Dedifferentiated amniotic fluid mesenchymal stem cell (primary cell): ENCODE measurements around the gene FAM53A.
"Not testable (repeated sequence)": the region's sequence is repeated elsewhere in the genome, so short reads cannot be mapped to it uniquely, and the experiment has no call there.

Source experiments
- DNase-seq: peaks from one replicate; pipeline ENCODE4 v3.0.0-alpha.2; 2016; ENCODE audit errors: extremely low spot score

The FAM53A gene

DNA sequence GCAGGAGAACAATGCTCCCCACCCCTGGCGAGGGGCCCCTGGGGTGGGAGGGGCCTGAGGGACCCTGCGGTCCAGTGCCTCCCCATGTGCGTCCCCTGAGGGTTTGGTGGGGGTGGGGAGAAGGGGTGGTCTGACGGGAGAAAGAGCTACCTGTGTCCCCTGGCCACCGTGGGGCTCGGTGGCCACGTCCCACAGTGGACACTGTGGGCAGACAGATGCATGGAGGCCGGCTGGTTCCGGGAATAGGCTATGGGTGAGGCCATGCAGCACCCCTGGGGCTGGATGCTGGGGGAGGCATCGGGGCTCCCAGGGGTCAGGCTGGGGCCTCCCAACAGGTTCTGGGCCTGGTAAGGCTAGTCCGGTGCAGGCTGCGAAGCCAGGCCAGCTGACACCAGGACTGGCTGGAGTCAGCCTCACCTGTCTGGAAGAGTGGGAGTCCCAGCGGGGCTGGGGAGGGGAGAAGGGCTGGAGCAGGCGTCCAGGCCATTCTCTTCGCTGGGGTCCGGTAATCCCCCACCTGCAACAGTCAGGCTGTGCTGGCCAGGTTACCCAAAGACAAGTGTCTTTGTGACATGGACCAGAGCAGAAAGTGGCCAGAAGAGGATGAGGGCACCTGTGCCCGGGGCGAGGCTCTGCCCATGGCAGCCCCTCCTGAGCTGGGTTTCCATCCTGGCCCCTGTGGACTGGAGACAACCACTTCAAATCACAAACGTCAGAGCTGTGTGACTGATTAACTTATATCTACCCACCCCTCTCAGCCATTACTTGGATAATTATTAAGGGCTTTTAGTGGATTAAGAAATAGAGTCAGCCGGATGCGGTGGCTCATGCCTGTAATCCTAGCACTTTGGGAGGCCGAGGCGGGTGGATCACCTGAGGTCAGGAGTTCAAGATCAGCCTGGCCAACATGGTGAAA is 1.4 kb upstream of the FAM53A start:
- DNase-seq = no peak

DNA sequence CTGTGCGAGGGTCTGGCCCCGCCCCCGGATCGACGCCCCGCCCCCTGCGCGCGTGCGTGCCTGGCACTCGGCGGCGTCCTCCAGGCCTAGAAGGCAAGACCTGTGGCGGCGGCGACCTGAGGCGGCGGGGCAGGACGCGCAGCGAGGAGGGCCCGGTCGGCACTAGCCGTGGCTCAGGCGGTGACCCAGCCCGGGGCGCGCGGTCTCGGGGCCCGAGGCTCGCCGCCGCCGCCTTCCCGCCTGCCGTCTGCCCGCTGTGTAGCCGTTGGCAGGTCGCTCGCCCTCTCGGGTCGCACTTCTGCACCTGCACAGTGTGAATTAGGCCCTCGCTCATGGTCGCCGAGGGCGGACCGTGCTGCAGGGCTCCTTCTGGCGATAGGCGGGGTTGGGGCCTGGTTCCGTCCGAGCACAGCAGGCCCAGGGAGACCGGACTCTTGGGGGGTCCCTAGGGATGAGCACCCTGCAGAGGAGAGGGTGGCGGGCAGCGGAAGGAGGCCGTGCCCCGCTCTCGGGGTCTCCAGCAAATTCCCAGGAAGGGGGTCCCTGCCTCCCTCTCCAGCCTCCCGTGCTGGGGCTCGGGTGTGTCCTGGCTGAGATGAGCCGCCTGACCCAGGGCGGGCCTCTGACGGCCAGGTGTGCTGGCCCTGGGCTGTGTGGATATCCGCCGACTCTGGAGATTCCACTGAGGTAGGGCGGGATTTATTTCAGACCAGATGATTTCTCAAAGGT is 557 bp upstream of the FAM53A start:
- DNase-seq = no peak

DNA sequence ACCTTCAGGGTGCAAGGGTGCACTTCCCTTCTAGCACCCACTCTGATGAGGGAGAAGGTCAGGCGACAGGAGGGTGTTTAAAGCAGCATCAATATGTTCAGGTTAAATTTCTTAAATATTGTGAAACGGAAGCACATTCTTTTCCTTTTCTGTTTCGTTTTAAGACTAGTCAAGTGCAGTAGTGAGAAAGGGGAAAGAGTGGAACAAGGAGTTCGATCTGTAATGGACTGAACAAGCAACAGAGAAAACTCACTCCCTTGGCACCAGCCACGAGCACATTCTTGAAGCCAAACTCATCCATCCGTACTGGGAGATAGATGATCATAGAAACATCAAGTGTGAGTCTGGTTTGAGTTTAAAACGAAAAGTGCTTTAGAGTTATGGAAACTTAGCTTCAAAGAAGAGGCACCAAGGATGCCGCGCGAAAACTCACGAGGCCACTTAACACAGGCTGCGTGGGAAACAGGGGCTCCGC is 815 bp downstream of the FAM53A start:
- DNase-seq = peak; percentile 72

DNA sequence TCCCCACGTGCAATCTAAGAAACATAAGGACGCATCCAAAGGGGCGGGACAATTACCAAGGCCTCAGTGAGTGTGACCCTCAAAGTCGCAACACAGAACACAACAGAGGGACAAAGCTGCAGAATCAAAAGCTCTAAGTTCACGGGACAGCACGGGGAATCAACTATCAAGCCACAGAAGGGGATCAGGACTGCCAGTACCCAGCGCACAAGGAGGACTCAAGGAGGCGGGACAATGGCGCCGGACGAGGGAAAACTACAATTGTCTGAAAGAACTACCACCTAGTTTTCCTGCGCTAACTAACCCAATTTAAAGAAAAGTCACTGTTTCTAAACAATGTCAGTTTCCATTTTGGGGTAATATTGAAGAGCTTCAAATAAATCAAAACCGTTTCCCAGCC is 1.3 kb downstream of the FAM53A start:
- DNase-seq = no peak

DNA sequence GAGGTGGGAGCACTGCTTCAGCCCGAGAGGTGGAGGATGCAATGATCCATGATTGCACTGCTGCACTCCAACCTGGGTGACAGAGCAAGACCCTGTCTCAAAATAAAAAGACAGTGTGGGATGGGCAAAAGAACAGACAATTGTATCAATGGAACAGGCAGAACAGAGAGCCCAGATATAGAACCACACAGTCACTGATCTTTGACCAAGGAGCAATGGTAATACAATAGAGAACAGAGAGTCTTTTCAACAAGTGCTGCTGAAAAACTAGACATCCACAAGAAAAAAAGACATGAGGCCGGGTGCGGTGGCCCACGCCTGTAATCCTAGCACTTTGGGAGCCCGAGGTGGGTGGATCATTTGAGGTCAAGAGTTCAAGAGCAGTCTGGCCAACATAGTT is 5.9 kb downstream of the FAM53A start:
- DNase-seq = no peak

DNA sequence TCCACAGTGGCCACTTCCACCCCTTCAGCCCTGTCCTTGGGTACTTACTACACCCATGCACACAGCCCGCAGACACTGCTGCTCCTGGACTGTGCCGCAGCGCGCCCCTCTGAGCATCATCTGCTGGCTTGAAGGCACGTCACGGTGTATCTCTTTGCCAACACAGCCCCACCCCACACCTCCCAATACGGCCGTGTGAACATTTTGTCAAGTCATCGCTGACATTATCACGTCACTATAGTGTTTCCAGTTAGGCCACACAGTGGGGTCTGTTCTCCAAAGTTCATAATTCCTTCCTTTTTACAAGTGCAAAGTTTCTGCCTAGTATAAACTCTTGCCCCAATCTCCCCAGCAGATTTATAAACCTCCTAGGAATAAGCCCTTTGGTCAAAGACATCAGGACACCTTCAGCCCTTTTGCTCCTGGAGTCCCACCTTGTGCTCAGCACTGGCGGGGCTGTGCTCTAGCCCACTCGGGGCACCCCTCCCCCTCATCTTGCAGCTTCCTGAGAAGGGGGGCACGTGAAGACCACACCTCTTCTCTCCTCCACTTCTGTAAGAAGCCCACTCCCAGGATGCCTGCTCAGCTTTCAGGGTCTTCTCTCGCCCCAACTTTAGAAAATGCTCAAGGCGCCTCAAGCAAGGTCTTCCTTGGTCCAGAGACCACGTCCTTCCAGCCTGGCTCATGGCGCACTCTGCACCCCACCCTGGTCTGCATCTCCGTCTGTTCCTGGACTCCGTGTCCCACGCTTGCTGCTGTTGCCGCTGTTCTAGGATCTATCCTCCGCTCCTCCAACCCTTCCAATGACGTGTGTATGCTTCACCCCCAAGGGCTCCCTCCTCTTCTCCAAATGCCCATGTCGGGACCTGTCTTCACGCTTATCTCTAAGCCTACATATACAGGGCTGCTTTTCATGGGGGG is 7.2 kb downstream of the FAM53A start:
- DNase-seq = no peak

DNA sequence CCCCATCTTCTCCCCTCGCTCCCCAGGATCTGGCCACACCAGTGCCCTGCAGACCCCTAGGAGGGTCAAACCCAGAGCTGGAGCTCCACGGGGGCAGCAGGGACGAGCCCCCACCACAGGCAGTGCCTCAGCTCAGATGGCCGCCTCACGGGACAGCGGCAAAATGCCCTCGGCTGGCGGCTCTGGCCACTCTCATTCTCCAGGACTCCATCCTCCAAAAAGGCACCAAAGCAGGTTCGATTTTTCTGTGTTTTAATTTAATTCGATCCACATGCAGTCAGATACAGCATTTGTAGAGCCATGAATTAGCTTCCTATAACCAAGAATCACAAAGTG is 8.3 kb downstream of the FAM53A start:
- DNase-seq = no peak

DNA sequence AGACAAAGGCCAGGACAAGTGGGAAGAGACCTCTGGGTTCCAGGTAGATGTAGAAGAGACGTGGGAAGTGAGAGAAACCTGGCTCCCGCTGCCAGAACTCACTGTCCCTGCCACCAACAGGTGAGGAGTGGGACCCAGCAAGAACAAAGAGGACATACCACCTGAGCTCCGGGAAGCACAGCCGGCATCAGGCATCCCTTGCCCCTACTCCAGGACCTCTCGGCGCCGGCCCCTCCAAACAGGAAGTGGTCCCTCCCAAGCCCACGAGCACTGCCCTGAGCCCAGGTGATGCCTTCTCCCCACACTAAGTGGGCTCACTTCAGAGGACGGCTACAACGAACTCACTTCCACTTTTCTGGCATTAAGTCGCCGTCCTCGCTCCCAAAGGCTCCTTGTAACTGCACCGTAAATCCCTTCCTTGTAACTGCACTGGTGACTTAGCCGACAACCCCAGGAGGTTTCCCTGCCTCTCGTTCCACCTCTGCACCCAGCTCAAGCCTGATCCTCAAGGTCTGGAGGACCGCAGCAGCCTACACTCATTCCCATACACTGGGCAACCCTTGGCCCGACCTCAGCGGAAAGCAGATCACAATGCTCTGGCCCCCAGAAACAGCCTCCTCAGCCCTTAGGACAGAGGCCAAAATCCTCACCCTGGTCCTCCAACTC is 8.8 kb downstream of the FAM53A start:
- no peak for DNase-seq

DNA sequence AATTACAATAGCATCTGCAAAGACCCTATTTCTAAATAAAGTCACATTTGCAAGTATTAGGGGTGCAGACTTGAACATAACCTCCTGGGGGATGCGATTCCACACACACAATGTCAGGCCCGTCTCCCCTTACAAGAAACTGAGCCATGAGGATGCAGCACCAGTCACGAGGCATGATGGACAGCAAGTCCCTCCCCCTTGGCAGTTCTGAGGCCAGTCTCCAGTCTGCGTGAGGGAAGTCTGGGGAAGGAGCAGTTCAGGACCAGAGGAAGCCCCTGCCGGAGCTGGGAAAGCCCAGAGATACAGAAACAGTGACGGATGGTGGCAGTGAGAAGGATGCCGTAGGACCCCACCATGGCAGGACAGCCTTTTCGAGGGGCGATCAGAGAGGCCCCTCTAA is 9.4 kb downstream of the FAM53A start:
- no peak for DNase-seq

DNA sequence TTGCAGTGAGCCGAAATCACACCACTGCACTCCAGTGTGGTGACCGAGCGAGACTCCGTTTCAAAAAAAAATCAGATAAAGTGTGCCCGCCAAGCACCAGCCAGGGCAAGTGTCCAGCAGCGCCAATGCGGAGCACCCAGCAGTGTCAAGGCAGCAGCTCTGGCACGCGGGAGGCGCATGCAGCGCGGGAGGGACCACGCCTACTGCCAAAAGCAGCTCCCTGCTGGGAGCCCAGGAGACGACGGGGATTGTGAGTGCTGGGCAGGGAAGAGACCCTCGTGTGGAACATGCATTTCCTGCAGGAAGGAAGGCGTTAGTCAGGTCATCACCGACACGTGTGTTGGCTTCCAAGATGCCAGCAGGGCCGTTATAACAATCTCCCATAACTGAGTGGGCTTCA is 10.4 kb downstream of the FAM53A start:
- no peak for DNase-seq

DNA sequence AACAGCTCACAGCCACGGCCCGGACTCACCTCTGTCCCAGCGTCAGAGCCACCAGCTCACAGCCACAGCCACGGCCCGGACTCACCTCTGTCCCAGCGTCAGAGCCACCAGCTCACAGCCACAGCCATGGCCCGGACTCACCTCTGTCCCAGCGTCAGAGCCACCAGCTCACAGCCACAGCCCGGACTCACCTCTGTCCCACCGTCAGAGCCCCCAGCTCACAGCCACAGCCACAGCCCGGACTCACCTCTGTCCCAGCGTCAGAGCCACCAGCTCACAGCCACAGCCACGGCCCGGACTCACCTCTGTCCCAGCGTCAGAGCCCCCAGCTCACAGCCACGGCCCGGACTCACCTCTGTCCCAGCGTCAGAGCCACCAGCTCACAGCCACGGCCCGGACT is 13.1 kb downstream of the FAM53A start:
- not testable (repeated sequence) for DNase-seq

DNA sequence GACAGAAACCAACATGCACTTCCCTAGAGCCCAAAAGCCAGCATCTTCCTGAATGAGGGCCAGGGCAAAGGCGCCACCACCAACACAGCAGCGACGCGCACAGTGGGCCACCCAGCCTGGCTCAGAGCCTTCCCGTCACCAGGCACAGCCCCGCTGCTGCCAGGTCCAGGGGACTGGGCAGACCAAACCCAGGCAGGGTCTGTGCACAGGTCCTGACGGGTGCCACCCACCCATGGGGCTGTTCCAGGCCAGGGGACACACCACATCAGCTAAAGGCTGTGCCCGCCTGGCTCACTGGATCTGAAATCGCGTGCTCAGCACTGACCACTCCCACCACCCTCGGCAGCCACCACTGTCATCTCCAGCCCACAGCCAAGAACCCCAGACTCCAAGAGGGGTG is 13.8 kb downstream of the FAM53A start:
- DNase-seq = no peak

DNA sequence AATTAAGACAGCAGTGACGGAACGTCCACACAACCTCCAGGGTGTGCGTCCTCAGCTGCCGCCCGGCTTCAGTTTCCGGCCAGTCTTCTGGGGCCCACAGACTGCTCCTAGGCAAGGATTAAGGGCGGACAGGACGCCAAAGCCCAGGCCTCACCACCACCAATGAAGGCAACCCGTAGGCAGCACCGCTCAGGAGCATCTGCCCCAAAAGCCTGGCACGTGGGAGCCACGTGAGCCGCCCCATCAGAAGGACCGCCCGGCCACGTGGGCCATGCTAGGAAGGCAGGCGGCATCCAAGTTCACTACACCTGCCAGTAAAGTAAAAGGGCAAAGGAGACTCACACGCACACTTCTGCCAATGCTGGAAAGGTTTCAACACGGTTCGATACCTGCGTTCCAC is 14.3 kb downstream of the FAM53A start:
- no peak for DNase-seq

DNA sequence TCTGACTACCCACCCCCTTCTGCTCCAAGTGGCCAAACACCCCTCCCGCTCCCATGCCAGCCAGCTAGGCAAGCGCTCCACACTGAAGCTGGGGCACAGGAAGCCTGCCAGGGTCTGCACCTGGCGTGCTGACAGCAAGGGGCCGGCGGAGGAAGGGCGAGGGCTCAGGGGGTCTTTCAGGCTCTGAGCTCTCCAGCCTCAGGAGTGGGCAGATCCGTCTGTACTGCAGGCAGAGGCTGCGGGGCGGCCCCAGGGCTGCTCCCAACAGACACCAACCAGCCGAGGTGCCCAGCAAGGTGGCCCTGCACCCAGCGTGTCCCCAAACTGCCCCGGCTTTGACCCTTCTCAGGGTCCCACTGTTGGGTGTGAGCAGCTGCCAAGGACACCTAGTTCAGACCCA is 14.8 kb downstream of the FAM53A start:
- DNase-seq = no peak

DNA sequence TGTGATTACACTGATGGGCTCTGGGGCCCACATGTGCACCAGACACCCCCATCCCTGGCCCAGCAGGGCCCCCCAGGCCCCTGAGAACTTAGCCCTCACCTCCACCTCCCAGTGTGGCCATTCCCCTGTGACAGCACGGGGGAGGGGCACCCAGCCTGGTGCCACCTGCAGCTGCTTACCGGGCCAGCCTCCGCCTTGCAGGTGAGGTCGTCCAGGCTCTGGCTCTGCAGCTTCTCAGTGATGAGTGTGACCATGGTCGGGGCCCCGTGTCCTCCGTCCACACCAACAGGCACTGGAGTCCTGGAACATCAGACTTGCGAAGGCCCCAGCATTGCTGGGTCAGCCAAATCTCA is 15.6 kb downstream of the FAM53A start:
- no peak for DNase-seq

DNA sequence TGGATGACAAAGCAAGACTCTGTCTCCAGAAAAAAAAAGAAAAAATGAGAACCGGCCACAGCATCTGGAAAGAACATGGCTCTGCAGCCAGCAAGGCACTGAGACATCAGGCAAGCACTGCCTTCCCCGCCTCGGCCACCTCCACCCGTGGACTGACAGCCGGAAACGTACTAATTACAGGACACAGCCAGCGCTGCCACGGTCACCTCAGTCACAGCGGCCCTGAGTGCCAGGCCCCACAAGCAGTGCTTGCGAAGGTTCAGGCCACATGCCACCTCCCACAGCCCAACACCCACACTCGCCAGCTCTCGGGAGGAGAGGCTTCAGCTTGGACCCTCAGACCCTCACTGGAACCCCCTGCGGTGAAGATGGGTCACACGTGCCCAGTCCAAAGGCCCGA is 16.8 kb downstream of the FAM53A start:
- DNase-seq = no peak

DNA sequence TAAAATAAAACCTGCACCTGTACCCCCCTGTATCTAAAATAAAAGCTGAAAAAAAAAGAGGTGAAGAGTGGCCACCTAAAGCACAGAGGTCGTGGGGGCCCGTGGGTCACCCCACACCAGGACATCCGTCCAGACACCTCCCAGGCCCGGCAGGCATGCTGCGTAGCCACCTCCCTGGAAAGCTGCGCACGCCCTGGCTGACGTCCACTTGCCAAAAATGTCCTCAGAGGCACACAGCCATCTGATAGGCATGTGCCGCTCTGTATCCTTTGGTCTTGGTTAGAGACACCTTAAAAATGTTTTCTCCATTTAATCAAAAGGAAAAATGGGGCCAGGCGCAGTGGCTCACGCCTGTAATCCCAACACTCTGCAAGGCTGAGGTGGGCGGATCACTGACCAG is 17.7 kb downstream of the FAM53A start:
- DNase-seq = no peak

DNA sequence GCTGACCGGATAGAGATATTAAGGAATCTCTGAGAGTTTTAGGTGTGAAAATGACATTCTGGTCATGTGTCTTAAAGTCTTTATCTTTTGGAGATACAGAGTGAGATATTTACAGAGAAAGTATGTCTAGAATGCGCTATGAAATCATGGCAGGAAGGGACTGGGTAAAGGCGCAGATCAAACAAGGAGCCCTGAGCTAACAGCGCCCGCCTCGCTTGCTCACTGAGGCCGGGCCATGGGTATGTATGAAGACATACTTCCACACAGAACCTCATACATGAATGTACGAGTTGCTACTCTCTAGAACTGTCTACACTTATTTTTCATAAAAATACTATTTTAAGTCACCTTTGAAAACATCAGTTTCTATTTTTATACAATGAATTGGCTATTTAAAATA is 20.0 kb downstream of the FAM53A start:
- DNase-seq = no peak

DNA sequence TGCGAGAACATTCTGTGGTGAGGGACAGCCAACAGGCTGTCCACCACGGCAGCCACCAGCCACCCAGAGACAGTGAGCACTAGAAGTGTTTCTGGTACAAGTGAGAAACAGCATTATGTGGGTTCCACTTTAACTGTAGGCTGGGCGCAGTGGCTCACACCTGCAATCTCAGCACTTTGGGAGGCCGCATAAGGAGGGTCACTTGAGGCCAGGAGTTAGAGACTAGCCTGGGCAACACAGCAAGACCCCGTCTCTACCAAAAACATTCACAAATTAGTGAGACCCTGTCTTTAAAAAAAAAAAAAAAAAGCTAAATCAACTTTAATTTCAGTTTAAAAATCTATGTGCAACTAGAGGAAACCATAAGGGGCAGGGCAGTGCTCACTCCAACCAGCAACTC is 20.6 kb downstream of the FAM53A start:
- DNase-seq = no peak

DNA sequence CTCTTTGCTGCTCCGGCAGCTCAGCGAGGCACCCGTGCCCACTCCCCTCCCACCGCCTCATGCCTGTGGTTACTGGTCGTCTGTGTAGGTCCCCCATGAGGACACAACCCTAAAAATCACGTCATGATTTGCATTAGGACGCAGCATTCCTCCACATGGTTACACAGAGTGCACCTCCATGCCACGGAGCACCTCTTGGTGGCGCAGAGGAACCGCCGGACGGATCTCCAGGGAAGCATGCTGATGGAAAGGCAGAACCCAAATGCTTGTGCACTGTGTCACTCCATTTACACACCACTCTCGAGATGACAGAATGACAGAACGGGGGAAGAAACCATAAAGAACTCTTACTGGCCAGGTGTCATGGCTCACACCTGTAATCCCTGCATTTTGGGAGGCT is 22.4 kb downstream of the FAM53A start:
- DNase-seq = no peak

DNA sequence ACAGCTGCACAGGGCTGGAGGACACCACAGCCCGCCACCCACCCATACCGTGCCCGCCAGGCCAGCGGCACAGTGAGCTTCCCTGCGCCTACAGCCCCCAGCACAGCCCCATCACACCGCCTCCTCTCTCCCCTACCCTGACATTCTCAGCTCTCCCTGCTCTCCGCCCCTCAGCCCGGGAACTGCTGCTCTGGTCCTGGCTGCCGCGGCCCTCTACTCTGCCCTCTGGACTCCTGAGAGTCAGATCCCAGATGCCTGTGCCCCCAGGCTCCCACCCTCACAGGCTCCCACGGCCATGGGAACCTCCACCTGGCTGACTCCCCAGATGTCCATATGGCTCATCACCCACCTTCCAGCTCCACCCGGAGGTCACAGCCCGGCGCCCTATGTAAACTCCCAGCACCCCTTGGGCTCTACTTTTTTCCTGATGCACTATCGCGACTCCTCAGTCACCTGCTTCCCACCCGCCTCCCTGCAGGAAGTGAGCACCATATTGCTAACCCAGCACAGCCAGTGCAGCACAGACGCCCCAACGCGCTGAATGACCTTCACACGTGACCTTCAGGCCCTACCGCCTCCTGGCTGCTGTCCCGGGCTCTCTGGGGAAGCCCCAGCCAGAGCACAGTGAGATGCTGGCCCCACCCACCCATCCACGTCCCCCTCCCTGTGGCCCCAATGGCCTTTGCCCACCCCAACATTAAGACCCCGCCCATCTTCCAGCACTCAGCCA is 23.0 kb downstream of the FAM53A start:
- DNase-seq = no peak
